ENCODE data around the gene HTR3A.
"Not testable (repeated sequence)": the region's sequence is repeated elsewhere in the genome, so short reads cannot be mapped to it uniquely, and the experiment has no call there.

HTR3A gene

DNA sequence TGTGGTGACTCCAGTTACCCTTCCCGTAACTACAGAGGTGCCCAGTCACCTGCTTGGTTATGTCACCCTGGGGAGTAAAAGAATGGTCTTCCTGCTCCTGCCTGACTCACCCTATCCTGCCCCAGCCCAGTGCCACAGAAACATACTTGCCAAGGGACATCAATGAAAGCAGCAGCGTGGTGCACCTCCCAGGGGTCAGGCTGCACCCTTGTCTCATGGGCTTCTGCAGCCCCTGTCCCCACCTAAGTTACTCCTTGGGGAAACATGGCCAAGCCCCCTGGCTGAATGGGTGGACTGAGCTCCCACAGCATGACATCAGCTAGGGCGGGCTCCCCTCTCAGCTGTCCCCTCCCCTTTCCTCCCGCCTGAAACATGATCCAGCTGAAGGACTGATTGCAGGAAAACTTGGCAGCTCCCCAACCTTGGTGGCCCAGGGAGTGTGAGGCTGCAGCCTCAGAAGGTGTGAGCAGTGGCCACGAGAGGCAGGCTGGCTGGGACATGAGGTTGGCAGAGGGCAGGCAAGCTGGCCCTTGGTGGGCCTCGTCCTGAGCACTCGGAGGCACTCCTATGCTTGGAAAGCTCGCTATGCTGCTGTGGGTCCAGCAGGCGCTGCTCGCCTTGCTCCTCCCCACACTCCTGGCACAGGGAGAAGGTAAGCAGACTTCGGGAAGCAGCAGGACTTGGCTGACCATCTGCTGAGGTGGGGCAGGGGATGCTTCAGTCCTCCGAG, at the start of gene HTR3A:
TSS of gene HTR3A (plus strand) at position 368 of the 730 bp plus-strand sequence. CDS start at position 586, 218 bp downstream.
- no peak for DNase-seq (ENCODE audit: low read depth in 2 of 2)

DNA sequence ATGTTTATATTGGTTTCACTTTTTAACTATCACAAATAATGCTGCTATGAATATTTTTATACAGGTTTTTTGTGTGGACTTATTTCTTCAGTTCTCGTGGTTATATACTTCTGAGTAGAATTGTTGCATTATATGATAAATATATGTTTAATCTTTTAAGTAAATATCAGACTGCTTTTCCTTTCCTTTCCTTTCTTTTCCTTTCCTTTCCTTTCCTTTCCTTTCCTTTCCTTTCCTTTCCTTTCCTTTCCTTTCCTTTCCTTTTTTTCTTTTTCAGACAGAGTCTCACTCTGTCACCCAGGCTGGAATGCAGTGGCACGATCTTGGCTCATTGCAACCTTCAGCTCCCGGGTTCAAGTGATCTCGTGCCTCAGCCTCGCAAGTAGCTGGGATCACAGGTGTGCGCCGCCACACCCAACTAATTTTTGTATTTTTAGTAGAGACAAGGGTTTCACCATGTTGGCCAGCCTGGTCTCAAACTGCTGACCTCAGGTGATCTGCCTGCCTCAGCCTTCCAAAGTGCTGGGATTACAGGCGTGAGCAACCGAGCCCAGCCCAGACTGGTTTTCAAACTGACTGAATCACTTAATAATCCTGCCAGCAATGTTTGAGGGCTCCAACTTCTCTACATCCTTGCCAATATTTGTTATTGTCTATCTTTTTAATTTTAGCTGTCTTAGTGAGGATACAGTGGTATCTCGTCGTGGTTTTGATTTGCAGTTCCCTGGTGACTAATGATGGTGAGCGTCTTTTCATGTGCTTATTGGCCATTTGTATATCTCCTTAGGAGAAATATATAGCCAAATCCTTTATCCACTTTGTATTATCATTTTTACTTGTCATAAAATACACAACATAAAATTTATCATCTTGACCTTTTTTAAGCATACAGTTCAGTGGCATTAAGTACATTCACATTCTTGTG, 48.4 kb upstream of the HTR3A start:
- DNase-seq (ENCODE audit: low read depth in 2 of 2), result no peak

DNA sequence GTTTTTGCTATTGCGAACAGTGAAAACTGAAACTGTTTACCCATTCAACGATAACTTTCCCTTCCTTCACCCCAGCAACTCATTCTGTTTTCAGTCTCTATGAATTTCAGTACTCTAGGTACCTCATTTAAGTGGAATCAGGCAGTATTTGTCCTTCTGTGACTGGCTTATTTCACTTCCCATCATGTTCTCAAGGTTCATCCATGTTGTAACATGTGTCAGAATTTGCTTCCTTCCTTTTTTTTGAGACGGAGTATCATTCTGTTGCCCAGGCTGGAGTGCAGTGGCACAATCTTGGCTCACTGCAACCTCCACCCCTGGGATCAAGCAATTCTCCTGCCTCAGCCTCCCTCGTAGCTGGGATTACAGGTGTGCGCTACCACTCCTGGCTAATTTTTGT, 46.6 kb upstream of the HTR3A start:
- no peak for DNase-seq (ENCODE audit: low read depth in 2 of 2)

DNA sequence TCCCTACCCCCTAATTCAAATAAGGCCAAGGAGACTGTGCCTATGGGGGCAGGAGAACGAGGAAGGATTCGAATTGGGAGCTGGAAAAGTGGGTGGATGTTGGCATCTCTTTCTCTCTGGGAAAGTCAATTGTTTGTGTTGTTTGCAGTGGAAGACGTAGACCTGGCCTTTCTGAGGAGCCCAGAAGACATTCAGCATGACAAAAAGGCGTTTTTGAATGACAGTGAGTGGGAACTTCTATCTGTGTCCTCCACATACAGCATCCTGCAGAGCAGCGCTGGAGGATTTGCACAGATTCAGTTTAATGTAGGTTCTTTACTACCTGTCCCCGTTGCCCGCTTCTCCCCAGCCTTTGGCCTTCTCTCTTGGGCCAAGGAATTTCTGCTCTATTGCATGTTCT, 42.1 kb upstream of the HTR3A start:
- DNase-seq (ENCODE audit: low read depth in 2 of 2), result no peak

DNA sequence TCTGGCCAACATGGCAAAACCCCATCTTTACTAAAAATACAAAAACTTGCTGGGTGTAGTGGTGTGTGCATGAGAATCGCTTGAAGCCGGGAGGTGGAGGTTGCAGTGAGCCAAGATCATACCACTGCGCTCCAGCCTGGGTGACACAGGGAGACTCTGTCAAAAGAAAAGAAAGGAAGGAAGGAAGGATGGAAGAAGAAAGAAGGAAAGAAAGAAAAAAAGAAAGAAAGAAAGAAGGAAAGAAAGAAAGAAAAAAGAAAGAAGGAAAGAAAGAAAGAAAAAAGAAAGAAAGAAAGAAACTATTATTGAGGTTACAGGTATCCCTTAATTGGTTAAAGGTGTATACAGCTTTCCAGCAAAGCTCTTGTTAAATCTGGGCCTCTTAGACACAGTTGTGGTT, 40.7 kb upstream of the HTR3A start:
- DNase-seq (ENCODE audit: low read depth in 2 of 2), result not testable (repeated sequence)

DNA sequence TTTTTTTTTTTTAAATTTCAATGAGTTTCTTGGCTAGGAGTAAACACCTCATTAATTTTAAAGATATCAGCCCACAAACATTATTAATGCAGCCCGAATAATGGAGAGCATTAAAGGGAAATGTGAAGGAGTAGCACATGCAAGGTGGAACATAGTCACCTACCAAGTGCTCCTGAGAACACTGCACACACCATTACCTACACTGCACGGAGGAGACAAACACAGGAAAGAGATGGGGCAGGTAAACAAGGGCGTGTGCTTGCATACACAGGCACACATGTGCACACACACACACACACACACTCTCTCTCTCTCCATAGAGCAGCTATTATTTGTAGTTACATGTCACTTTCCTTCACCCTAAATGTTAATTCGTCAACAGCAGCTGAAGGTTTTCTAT, 40.1 kb upstream of the HTR3A start:
- no peak for DNase-seq (ENCODE audit: low read depth in 2 of 2)

DNA sequence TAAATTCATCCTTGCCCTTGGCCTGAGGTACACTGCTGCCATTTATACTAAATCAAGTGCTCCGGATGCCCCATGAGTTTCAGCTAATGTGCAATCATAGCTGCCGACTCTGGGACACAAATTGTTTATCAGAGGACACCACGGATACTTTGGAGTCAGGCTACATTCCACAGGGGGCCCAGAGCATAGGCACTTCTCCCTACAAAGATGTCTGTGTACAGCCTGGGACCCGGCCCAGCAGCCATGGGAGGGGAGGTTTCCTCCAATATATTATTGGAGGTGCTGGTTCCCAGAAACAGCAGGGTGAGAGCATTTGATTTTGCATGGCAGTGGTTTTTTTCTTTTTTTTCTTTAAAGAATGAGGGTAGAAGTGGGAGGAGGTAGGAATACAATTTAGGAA, 39.0 kb upstream of the HTR3A start:
- no peak for DNase-seq (ENCODE audit: low read depth in 2 of 2)

DNA sequence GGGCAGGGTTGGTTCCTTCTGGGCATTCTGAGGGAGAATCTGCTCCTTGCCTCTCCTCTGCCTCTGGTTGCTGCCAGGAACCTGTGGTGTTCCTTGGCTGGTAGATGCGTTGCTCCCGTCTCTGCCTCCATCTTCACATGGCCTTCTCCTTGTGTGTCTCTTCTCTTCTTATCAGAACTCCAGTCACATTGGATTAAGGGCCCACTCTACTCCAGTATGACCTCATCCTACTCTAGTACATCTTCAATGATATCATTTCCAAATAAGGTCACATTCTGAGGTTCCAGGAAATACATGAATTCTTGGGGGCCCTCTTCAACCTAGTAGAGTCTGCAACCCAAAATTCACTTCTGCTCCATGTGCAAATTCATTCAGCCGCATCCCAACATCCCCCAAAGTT, 37.0 kb upstream of the HTR3A start:
- DNase-seq (ENCODE audit: low read depth in 2 of 2), result no peak

DNA sequence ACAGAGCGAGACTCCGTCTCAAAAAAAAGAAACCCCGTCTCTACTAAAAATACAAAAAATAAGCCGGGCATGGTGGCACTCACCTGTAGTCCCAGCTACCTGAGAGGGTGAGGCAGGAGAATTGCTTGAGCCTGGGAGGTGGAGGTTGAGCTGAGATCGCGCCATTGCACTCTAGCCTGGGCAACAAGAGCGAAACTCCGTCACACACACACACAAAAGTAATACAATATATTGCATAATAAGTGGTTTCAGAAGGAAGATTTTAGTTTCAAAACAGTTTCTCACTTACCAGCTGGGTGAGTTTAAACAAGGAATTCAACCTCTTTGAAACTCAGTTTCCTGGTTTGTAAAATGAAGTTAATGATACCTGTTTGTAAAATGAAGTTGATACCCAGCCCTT, 32.7 kb upstream of the HTR3A start:
- no peak for DNase-seq (ENCODE audit: low read depth in 2 of 2)

DNA sequence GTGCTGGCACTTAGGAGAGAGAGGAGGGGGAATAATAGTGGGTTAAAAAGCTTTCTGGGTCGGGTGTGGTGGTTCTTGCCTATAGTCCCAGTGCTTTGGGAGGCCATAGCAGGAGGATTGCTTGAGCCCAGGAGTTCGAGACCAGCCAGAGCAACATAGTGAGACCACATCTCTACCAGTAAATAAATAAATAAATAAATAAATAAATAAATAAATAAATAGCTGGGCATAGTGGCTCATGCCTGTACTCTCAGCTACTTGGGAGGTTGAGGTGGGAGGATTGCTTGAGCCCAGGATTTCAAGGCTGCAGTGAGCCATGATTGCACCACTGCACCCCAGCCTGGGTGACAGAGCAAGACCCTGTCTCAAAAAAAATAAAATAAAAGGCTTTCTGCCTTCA, 28.7 kb upstream of the HTR3A start:
- DNase-seq (ENCODE audit: low read depth in 2 of 2), result not testable (repeated sequence)

DNA sequence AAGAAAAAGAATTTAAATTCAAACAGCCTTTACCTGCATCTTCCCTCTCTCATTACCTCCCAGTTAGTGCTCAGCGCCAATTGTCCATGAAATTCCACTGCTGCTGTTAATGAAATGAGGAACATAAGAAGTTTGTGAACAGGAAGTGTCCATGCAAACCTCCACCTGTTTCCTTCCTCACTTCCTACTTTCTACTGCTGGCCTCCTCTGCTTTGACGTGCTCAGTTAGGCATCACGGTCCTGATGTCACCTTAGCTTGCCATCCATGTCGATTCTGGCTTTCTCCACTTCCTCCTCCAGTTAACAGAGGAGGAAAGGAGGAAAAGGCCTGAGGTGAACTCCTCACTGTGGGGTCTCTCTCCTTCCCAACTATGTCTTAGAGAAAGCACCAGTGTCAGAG, 26.9 kb upstream of the HTR3A start:
- no peak for DNase-seq (ENCODE audit: low read depth in 2 of 2)

DNA sequence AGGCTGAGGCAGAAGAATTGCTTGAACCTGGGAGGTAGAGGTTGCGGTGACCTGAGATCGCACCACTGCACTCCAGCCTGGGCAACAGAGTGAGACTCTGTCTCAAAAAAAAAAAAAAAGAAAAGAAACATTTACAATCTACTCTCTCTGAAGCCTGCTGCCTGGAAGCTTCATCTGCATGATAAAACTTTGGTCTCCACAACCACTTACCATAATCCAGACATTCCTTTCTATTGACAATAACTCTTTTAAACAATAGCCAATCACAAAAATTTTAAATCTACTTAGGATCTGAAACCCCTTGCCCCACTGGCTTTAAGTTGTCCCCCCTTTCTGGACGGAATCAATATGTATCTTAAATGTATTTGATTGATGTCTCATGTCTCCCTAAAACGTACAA, 25.0 kb upstream of the HTR3A start:
- DNase-seq (ENCODE audit: low read depth in 2 of 2), result no peak

DNA sequence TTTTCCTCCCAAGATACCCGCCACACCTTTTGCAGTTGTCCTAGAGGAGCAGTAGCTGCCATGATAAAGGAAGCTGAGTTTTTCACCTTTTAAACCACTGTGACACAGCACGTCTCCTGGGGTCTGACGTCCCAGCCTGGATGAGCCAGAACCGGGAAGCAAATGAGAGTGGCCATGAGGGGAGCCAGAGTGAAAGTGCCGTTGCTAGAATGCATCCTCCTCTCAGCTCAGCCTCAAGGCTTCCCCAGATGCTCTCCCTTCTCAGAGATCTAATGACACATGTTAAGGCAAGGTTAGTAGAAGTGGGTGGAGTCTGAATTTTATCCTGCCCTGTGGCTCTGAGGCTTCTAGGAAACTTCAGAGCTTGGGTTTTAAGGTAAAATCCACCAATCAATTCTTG, 23.4 kb upstream of the HTR3A start:
- DNase-seq (ENCODE audit: low read depth in 2 of 2), result no peak

DNA sequence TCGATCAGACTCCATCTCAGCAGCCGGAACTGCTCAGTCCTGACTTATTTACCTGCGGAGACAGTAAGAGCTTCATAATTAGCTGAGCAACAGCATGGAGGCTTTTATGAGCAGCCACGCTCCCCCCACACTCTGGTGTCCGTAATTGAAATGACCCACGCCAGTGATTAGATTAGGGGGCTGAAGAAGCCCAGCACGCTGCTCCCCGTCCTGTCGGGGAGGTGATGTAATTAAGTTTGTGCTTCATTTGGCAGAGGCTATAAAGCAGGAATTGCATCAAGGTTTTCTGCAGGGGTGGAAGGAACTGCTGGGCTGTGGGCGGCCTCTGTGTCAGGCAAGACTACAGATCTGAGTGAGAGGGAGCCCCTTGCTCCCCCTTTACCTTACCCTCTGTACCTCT, 22.8 kb upstream of the HTR3A start:
- no peak for DNase-seq (ENCODE audit: low read depth in 2 of 2)

DNA sequence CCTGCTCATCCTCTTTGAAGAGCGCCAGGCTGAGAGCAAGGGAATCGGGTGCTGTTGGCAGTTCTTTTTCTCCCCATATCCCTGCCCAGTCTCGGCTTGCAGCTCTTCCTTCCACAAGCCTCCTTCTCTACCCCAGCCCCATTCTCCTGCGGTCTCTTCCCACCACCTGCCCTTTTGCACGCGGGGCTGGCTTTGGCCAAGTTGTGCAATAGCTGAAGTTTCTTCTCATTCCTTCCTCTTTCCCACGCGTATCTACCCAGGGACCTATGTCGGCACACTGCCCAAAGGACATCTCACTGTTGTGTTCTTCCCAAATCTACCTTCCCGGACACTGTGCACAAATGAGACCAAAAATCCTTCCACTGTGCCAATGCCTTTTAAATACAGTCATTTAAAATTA, 22.3 kb upstream of the HTR3A start:
- no peak for DNase-seq (ENCODE audit: low read depth in 2 of 2)

DNA sequence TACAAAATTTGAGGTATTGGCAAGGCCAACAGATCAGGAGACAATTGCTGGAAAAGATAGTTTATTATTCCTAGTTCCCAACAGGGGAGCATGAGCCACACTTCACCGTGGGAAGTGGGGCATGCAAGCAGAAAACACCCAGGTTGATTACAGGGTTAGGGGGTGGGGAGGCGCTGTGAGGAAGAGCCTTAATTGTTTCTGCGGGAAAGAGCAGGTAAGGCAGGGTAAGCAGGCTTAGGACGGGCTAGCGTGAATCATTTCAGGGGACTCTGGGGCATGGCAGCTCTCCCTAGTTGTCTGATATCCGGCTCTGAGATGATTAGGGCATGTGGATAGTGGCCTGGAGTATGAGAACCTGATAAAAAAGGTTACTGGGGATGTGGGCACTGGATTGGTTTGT, 20.7 kb upstream of the HTR3A start:
- DNase-seq (ENCODE audit: low read depth in 2 of 2), result no peak

DNA sequence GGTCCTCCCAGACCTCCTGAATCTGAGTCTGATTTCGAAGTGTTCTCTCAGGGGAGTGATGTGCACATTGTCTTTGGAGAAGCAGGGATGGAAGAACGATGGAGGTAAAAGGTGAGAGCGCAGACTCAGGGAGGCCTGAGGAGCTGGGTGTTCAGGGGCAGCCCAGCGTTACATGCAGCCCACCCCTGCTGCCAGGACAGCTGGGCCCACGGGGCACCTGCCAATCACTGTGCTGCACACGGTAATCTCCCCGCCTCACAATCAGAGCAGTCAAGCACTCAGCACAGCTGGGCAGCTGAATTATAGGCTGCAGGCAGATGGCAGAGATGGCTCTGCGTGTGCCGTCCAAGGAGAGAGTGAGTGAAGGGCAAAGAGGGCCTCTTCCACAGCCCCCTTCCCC, 17.9 kb upstream of the HTR3A start:
- DNase-seq (ENCODE audit: low read depth in 2 of 2), result no peak

DNA sequence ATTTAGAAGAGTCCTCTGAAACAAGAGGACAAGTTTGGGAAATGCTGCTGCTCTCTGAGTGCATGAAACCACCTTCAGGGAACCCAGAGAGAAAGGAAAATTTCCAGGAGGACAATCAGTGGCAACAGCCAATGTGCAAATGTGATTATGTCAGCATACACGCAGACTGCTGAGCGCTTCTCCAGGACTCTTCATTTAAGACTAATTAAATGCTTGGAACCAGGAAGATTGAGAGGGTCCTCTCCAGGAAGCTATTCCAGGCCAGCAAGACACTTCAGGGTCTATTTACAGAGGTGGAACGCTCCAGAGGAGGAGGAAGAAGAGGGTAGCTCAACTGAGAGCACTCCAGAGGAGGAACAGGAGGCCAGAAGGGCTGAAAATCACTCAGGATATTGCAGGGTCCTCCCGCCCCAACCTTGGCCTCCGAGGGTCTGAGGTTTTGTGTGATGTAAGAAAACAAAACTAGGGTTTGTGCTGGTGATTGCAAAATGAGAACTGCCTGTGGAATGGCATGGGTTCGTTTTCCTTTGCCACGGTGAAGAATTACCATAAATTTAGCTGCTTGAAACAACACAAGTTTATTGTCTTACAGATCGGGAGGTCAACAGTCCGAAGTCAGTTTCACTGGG, 14.1 kb upstream of the HTR3A start:
- DNase-seq (ENCODE audit: low read depth in 2 of 2), result no peak

DNA sequence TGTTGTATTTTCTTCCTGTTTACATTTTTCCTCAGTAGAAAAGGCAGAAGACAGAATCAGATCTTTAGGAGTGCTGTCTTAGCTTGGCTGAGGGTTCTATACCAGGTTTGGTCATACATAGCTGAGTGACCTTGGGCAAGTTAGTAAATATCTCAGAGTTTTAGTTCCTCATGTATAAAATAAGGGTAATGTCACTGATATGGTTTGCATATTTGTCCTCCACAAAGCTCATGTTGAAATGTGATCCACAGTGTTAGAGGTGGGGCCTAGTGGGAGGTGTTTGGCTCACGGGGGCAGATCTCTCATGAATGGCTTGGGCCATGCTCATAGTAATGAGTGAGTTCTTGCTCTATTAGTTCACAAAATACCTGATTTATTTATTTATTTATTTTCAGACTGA, 7.5 kb upstream of the HTR3A start:
- DNase-seq (ENCODE audit: low read depth in 2 of 2), result no peak

DNA sequence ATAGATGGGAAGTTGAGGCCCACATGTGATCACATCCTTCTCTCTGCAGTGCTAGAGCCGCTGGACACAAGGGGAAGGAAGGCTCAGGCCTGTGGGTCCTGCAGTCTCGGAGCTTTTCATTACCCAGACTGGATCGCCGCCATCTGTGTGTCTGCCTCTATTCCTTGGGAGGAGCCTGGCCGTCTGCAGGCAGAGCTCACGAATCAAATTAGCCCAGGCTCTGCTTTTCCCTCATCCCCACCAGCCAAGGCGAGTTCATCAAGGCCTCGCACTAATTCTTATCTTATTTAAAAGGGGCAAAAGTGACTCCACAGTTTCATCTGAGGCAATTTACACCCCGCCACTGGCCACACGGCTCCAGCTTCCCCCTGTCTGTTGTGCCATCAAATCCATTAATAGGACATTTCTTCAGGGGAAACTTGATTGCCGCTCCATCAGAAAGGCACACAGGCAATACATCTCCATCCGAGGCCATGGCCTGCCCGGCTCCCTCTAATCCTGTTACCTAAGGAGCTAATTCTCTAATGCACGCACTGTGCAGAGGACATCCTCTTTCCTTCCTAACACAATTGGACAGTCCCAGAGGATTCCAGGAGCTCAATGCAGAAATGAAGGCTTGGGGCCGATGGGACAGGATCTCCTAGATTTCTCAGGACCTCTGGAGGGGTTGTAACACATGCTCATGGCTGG, 3.3 kb upstream of the HTR3A start:
- DNase-seq (ENCODE audit: low read depth in 2 of 2), result no peak

DNA sequence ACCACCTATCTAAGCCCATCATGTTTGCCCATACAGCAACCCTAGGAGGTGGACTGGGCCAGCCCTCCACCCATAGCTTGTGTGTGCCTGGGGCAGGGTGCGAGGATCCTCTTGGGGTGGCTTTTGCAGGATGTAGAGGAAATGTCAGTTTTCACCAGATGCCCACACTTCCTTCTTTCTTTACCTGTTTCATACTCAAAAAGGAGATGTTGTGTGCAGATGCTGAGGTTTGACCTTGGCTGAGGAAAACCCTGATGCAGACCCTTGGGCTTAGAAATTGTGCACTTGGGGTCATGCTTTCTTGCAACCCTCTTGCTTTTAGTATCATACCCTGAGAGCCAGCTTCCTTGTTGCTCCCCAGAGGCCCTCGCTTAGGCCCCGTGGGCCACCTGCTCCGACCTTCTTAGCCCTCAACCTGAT, 2.2 kb downstream of the HTR3A start:
- DNase-seq (ENCODE audit: low read depth in 2 of 2), result no peak

DNA sequence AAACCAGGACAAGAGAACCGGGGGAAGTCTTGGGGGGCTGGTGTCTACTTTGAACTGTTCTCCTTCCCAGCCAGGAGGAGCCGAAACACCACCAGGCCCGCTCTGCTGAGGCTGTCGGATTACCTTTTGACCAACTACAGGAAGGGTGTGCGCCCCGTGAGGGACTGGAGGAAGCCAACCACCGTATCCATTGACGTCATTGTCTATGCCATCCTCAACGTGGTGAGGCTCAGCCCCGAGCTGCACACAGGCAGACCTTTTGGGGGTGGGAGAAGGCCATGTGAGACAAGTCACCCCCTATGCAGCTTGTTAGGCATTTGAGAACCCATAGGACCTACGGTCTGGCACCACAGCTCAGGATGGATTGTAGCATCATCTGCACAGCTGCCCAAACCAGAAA, 2.8 kb downstream of the HTR3A start:
- DNase-seq (ENCODE audit: low read depth in 2 of 2), result no peak
